Forelimb muscle (tissue), 1 donor: Measurements from ENCODE around the gene CHM. TPM values are rescaled to one million over a fixed set of nuclear protein-coding genes. Genes with fewer than 3 reads are reported as not detected.

Source experiments
- DNase-seq: peaks from one replicate; pipeline ENCODE4 v3.0.0-alpha.2; 2013; ENCODE audit warnings: low read depth
- polyA plus RNA-seq: library from polyadenylated mRNA; unstranded; fragments of 120-200 nt; gene quantifications from one replicate; pipeline ENCODE4 v1.2.1, GENCODE V29; 2013; ENCODE audit not compliant: insufficient read length

CHM gene
- polyA plus RNA-seq, 1 donor, result 13.7 TPM

GRCh38 chrX:85907316-85907715 is 140.0 kb downstream of the CHM start:
- no peak for DNase-seq

GRCh38 chrX:85906399-85906798 is 141.0 kb downstream of the CHM start:
- DNase-seq, result no peak

GRCh38 chrX:85905851-85906250 is 141.5 kb downstream of the CHM start:
- DNase-seq, result no peak

GRCh38 chrX:85903692-85904471 is 143.5 kb downstream of the CHM start:
- DNase-seq, result no peak

- DNase-seq, result no peak
Measured at GRCh38 chrX:85897362-85898126, 149.8 kb downstream of the CHM start.

- DNase-seq, result no peak
Measured at GRCh38 chrX:85882601-85883000, 164.8 kb downstream of the CHM start.

- no peak for DNase-seq
Measured at GRCh38 chrX:85870585-85870984, 176.8 kb downstream of the CHM start.

GRCh38 chrX:85865324-85865723 is 182.0 kb downstream of the CHM start:
- DNase-seq, result no peak

- no peak for DNase-seq
Measured at GRCh38 chrX:85859426-85859825, 187.9 kb downstream of the CHM start.

- no peak for DNase-seq
Measured at GRCh38 chrX:85851418-85851817, 195.9 kb downstream of the CHM start.

- no peak for DNase-seq
Measured at GRCh38 chrX:85836868-85837267, 210.5 kb downstream of the CHM start.

GRCh38 chrX:85828771-85829170 is 218.6 kb downstream of the CHM start:
- no peak for DNase-seq

- no peak for DNase-seq
Measured at GRCh38 chrX:85815203-85815751, 232.1 kb downstream of the CHM start.

Other genes starting within 250 kb of the CHM start
- 0.99 TPM for gene DACH2, start 100.9 kb upstream of the CHM start, polyA plus RNA-seq